Endothelial cell of umbilical vein (primary cell): ENCODE results near the gene SLC44A3.

Experiments used
- CTCF ChIP-seq, 2 donors: IDR thresholded peaks; 1 replicate in 1 of 2; 2 replicates in 1 of 2; pipeline ENCODE4 v1.5.1; 2011; ENCODE audit warnings: low read length in 2 of 2, mild to moderate bottlenecking in 2 of 2, moderate library complexity in 2 of 2, control low read depth in 1 of 2, inconsistent platforms in 1 of 2, low read depth in 1 of 2; ENCODE audit not compliant: insufficient read depth in 1 of 2; ENCODE audit errors: extremely low read depth in 1 of 2
- EZH2 ChIP-seq: IDR thresholded peaks from 2 replicates; pipeline ENCODE4 v1.6.1; 2012; ENCODE audit warnings: borderline replicate concordance, low read depth, mild to moderate bottlenecking, moderate library complexity, low read length, inconsistent platforms; ENCODE audit not compliant: severe bottlenecking
- FOS ChIP-seq: IDR thresholded peaks from 2 replicates; pipeline ENCODE4 v1.6.1; 2011; ENCODE audit warnings: mild to moderate bottlenecking, low read length, moderate library complexity, borderline replicate concordance; ENCODE audit not compliant: insufficient read depth
- JUN ChIP-seq: IDR thresholded peaks from 2 replicates; pipeline ENCODE4 v1.6.1; 2011; ENCODE audit warnings: borderline replicate concordance, low read depth; ENCODE audit not compliant: insufficient read length, insufficient read depth
- MAX ChIP-seq: IDR thresholded peaks from 2 replicates; pipeline ENCODE4 v1.6.1; 2011; ENCODE audit not compliant: insufficient read depth, insufficient read length
- MYC ChIP-seq: IDR thresholded peaks from one replicate; pipeline ENCODE4 v1.6.1; 2011; ENCODE audit warnings: mild to moderate bottlenecking, low read depth, low read length
- POLR2A ChIP-seq: IDR thresholded peaks from 2 replicates; pipeline ENCODE4 v1.6.1; 2012; ENCODE audit warnings: low read depth, mild to moderate bottlenecking, control low read depth, low read length
- POLR2AphosphoS5 ChIP-seq: IDR thresholded peaks from 2 replicates; pipeline ENCODE4 v1.6.1; 2012; ENCODE audit warnings: low read depth, mild to moderate bottlenecking, control low read depth, low read length, moderate library complexity; ENCODE audit not compliant: insufficient read depth

- TF ChIP-seq CTCF (IDR thresholded peaks at IDR 0.05; ENCODE audit: extremely low read depth in 1 of 2, insufficient read depth in 1 of 2, low read depth in 1 of 2, low read length in 2 of 2) (no peak), POLR2A (no peak), EZH2 (no peak), FOS (no peak), MYC (no peak), POLR2AphosphoS5 (no peak), MAX (no peak), JUN (no peak)
Observed at GRCh38 chr1:94899756-94900155, 79.6 kb downstream of the SLC44A3 start.
